Inflammatory macrophage treated with lipopolysaccharide for 1 hour (primary cell): ENCODE measurements around the gene SEC14L6.

ENCODE experiments used
- DNase-seq, 2 donors: peaks; one replicate each; pipeline ENCODE4 v3.0.0-alpha.2; 2020 to 2022

Gene SEC14L6

GRCh38 chr22:30492144-30492543, 54.4 kb downstream of the SEC14L6 start:
- DNase-seq = no peak

- no peak for DNase-seq
Measured at GRCh38 chr22:30491381-30491780, 55.2 kb downstream of the SEC14L6 start.

- no peak for DNase-seq
Measured at GRCh38 chr22:30490399-30490798, 56.1 kb downstream of the SEC14L6 start.

GRCh38 chr22:30488121-30488520, 58.4 kb downstream of the SEC14L6 start:
- DNase-seq = no peak

GRCh38 chr22:30486661-30487115, 59.9 kb downstream of the SEC14L6 start:
- no peak for DNase-seq

GRCh38 chr22:30486118-30486517, 60.4 kb downstream of the SEC14L6 start:
- no peak for DNase-seq

GRCh38 chr22:30485362-30485988, 61.1 kb downstream of the SEC14L6 start:
- peak; percentile 33 to 83 for DNase-seq

- DNase-seq = no peak
Measured at GRCh38 chr22:30483169-30483568, 63.4 kb downstream of the SEC14L6 start.

GRCh38 chr22:30481711-30482110, 64.8 kb downstream of the SEC14L6 start:
- no peak for DNase-seq

- DNase-seq = no peak
Measured at GRCh38 chr22:30479981-30480380, 66.6 kb downstream of the SEC14L6 start.

- no peak for DNase-seq
Measured at GRCh38 chr22:30474683-30475424, 71.7 kb downstream of the SEC14L6 start.

GRCh38 chr22:30474121-30474520, 72.4 kb downstream of the SEC14L6 start:
- DNase-seq = no peak

- DNase-seq = no peak
Measured at GRCh38 chr22:30472994-30473720, 73.4 kb downstream of the SEC14L6 start.
